CD4-positive, alpha-beta T cell treated with Interleukin-4 for 4 hours (primary cell): ENCODE measurements around the gene HMGN3.
"Not testable (repeated sequence)": the region's sequence is repeated elsewhere in the genome, so short reads cannot be mapped to it uniquely, and the experiment has no call there.

Experiments used
- DNase-seq: peaks from one replicate; pipeline ENCODE4 v3.0.0-alpha.2; 2020

The HMGN3 gene

GRCh38 chr6:79234150-79235022, at the start of gene HMGN3:
Gene HMGN3, minus strand, starts transcription at chr6:79234682.
- peak; percentile 92 for DNase-seq

- no peak for DNase-seq
Observed at GRCh38 chr6:79280756-79281155, 46.3 kb upstream of the HMGN3 start.

- DNase-seq: no peak
Observed at GRCh38 chr6:79277109-79277508, 42.6 kb upstream of the HMGN3 start.

GRCh38 chr6:79269877-79270276, 35.4 kb upstream of the HMGN3 start:
- DNase-seq: no peak

- DNase-seq: no peak
Observed at GRCh38 chr6:79267128-79267527, 32.6 kb upstream of the HMGN3 start.

GRCh38 chr6:79266051-79266450, 31.6 kb upstream of the HMGN3 start:
- DNase-seq: no peak

- no peak for DNase-seq
Observed at GRCh38 chr6:79263359-79263758, 28.9 kb upstream of the HMGN3 start.

GRCh38 chr6:79261666-79262065, 27.2 kb upstream of the HMGN3 start:
- no peak for DNase-seq

- no peak for DNase-seq
Observed at GRCh38 chr6:79260772-79261171, 26.3 kb upstream of the HMGN3 start.

GRCh38 chr6:79257381-79258205, 23.1 kb upstream of the HMGN3 start:
- no peak for DNase-seq

- DNase-seq: not testable (repeated sequence)
Observed at GRCh38 chr6:79256770-79257169, 22.3 kb upstream of the HMGN3 start.

- not testable (repeated sequence) for DNase-seq
Observed at GRCh38 chr6:79255086-79255485, 20.6 kb upstream of the HMGN3 start.

- DNase-seq: no peak
Observed at GRCh38 chr6:79250559-79250958, 16.1 kb upstream of the HMGN3 start.

- DNase-seq: no peak
Observed at GRCh38 chr6:79250107-79250514, 15.6 kb upstream of the HMGN3 start.

GRCh38 chr6:79249136-79249535, 14.7 kb upstream of the HMGN3 start:
- no peak for DNase-seq

- no peak for DNase-seq
Observed at GRCh38 chr6:79246891-79247290, 12.4 kb upstream of the HMGN3 start.

- no peak for DNase-seq
Observed at GRCh38 chr6:79241228-79241627, 6.7 kb upstream of the HMGN3 start.

- no peak for DNase-seq
Observed at GRCh38 chr6:79240509-79240908, 6.0 kb upstream of the HMGN3 start.

GRCh38 chr6:79239536-79240168, 5.2 kb upstream of the HMGN3 start:
- DNase-seq: no peak

GRCh38 chr6:79238919-79239318, 4.4 kb upstream of the HMGN3 start:
- DNase-seq: no peak

GRCh38 chr6:79236711-79237110, 2.2 kb upstream of the HMGN3 start:
- no peak for DNase-seq

GRCh38 chr6:79233611-79234149, 802 bp downstream of the HMGN3 start:
- DNase-seq: peak; percentile 51
